Lung (tissue), 12 donors: ENCODE measurements around the gene ACAA1. TPM values are rescaled to one million over a fixed set of nuclear protein-coding genes. Genes with fewer than 3 reads are reported as not detected.

Experiments
- ATAC-seq: fragments of 200-7000 bp; cut with Tn5 transposase; one replicate; pipeline ENCODE4 v1.9.1; 2020; ENCODE audit warnings: moderate number of reproducible peaks; ENCODE audit not compliant: insufficient read depth, low FRiP score
- DNase-seq, 3 donors: peaks; one replicate each; pipeline ENCODE4 v3.0.0-alpha.2; 2013 to 2017
- H3K27ac ChIP-seq, 2 donors: one replicate each; pipeline ENCODE4 v1.5.1; 2013; ENCODE audit warnings: mild to moderate bottlenecking in 2 of 2, moderate library complexity in 2 of 2, control low read depth in 1 of 2, inconsistent platforms in 1 of 2, low read depth in 1 of 2, low read length in 1 of 2
- H3K27me3 ChIP-seq, 3 donors: one replicate each; pipeline ENCODE4 v1.5.1; 2013; ENCODE audit warnings: low read length in 2 of 3; ENCODE audit not compliant: control insufficient read depth in 3 of 3, insufficient read depth in 3 of 3
- H3K36me3 ChIP-seq, 4 donors: one replicate each; pipeline ENCODE4 v1.5.1; 2013; ENCODE audit warnings: low read length in 4 of 4, mild to moderate bottlenecking in 1 of 4, moderate library complexity in 1 of 4; ENCODE audit not compliant: control insufficient read depth in 4 of 4, insufficient read depth in 4 of 4
- H3K4me1 ChIP-seq, 5 donors: one replicate each; pipeline ENCODE4 v1.5.1; 2013; ENCODE audit warnings: low read length in 5 of 5, mild to moderate bottlenecking in 2 of 5, moderate library complexity in 1 of 5; ENCODE audit not compliant: control insufficient read depth in 5 of 5, insufficient read depth in 5 of 5
- H3K4me3 ChIP-seq: one replicate; pipeline ENCODE4 v1.5.1; 2013; ENCODE audit warnings: mild to moderate bottlenecking, control low read depth, moderate library complexity
- H3K9ac ChIP-seq, 2 donors: one replicate each; pipeline ENCODE4 v1.5.1; 2013; ENCODE audit warnings: low read length in 2 of 2, control low read depth in 1 of 2; ENCODE audit not compliant: insufficient read depth in 1 of 2
- H3K9me3 ChIP-seq, 4 donors: one replicate each; pipeline ENCODE4 v1.5.1; 2013; ENCODE audit warnings: low read length in 3 of 4, mild to moderate bottlenecking in 1 of 4, moderate library complexity in 1 of 4; ENCODE audit not compliant: control insufficient read depth in 4 of 4, insufficient read depth in 3 of 4
- CTCF ChIP-seq: IDR thresholded peaks from 2 replicates; pipeline ENCODE4 v1.5.1; 2012; ENCODE audit warnings: mild to moderate bottlenecking; ENCODE audit errors: control extremely low read depth, extremely low read depth
- WGBS, 2 donors: extraction: QIAGEN DNeasy Blood & Tissue Kit; methylation state at CpG; one replicate each; pipeline ENCODE4 v1.1.7; 2013; 5-methylcytosine and 5-hydroxymethylcytosine counted together
- polyA plus RNA-seq, 2 donors: library from polyadenylated mRNA; stranded (reverse); fragments of 200-250 nt; gene quantifications; one replicate each; pipeline ENCODE4 v1.2.1, GENCODE V29; 2013
- total RNA-seq, 2 donors: library from RNA; depleted of rRNA in 1 of 2; stranded (reverse); fragments of >200 nt in 1 of 2; gene quantifications; one replicate each; pipeline ENCODE4 v1.2.1, GENCODE V29; 2014 to 2021
- donor health status: control.
- donor health status: control.
- donor health status: Bipolar disorder and iron deficiency.
- donor health status: healthy.
- donor health status: DM: yes; HTN: yes; CAD: no.

The ACAA1 gene
- total and polyA plus RNA-seq, 4 donors: 50.1 to 112 (median 89.0) TPM

GRCh38 chr3:38141952-38142273 is 5.0 kb upstream of the ACAA1 start:
- peaks cover 0 to 5% (median 0%) of the 10 kb centered on the region in 4 donors for H3K9me3 ChIP-seq
- H3K27ac ChIP-seq: no peak overlapping the region
- TF ChIP-seq CTCF: no peak
- WGBS, 2 donors: 92 to 94% methylated on average over 2 of the region's 2 CpGs
- peaks cover 0 to 21% (median 10%) of the 10 kb centered on the region in 4 donors for H3K36me3 ChIP-seq
- DNase-seq (no peak), ATAC-seq (no peak)
- H3K4me3 ChIP-seq: no peak overlapping the region
- no peaks in the 10 kb centered on the region for H3K27me3 ChIP-seq
- H3K4me1 ChIP-seq: peaks cover 0 to 25% (median 15%) of the 10 kb centered on the region in 5 donors
- H3K9ac ChIP-seq: no peak overlapping the region

GRCh38 chr3:38141173-38141951 is 4.4 kb upstream of the ACAA1 start:
- peaks cover 0 to 21% (median 10%) of the 10 kb centered on the region in 4 donors for H3K36me3 ChIP-seq
- DNase-seq: no peak
- ATAC-seq: no peak
- no peak overlapping the region for H3K9ac ChIP-seq
- 90 to 96% methylated on average over 7 of the region's 7 CpGs for WGBS, 2 donors
- H3K27ac ChIP-seq: no peak overlapping the region
- TF ChIP-seq CTCF: no peak
- H3K4me1 ChIP-seq: peaks cover 0 to 25% (median 15%) of the 10 kb centered on the region in 5 donors
- H3K27me3 ChIP-seq: no peaks in the 10 kb centered on the region
- H3K9me3 ChIP-seq: peaks cover 0 to 5% (median 0%) of the 10 kb centered on the region in 4 donors
- no peak overlapping the region for H3K4me3 ChIP-seq

- Histone ChIP-seq H3K4me3 (no peak overlapping the region), H3K27ac (no peak overlapping the region), H3K27me3 (no peaks in the 10 kb centered on the region), H3K36me3 (peaks cover 0 to 21% (median 10%) of the 10 kb centered on the region in 4 donors), H3K9me3 (no peaks in the 10 kb centered on the region), H3K9ac (no peak overlapping the region), H3K4me1 (peaks cover 0 to 32% (median 15%) of the 10 kb centered on the region in 5 donors)
- 97 to 98% methylated on average over 13 of the region's 13 CpGs for WGBS, 2 donors
- ATAC-seq: no peak
- no peak for TF ChIP-seq CTCF
- no peak for DNase-seq
Measured at GRCh38 chr3:38140326-38141172, 3.6 kb upstream of the ACAA1 start.
